AG04450 (cell line): ENCODE data around the gene LMBRD2. TPM values are rescaled to one million over a fixed set of nuclear protein-coding genes. Genes with fewer than 3 reads are reported as not detected.

ENCODE experiments used
- CTCF ChIA-PET: fragments of 300-600, 350-600 bp; formaldehyde crosslinking; extraction: SDS; loops from one replicate; lab custom pipeline; 2022; ENCODE audit warnings: antibody characterized with exemption, inconsistent platforms; lab: Charles Lee
- POLR2A ChIA-PET: fragments of 350-600 bp; formaldehyde crosslinking; extraction: SDS; loops from one replicate; lab custom pipeline; 2021; ENCODE audit warnings: antibody characterized with exemption, inconsistent platforms; lab: Yijun Ruan, JAX
- DNase-seq: peaks from one replicate; pipeline ENCODE4 v3.0.0-alpha.2; 2011; ENCODE audit warnings: low read depth, low spot score
- H3K27ac ChIP-seq: one replicate; pipeline ENCODE4 v1.5.1; 2012; ENCODE audit warnings: low read depth, low read length, control low read depth
- H3K27me3 ChIP-seq: one replicate; pipeline ENCODE4 v1.6.0; 2012; ENCODE audit warnings: low read length; ENCODE audit not compliant: control insufficient read depth, insufficient read depth
- H3K4me3 ChIP-seq: 2 replicates; pipeline ENCODE4 v1.5.1; 2011; ENCODE audit warnings: mild to moderate bottlenecking, low read depth, low read length, control low read depth
- H3K9me3 ChIP-seq: 2 replicates; pipeline ENCODE4 v1.5.1; 2012; ENCODE audit warnings: low read length; ENCODE audit not compliant: control insufficient read depth, insufficient read depth
- polyA plus RNA-seq: library from polyadenylated mRNA; depleted of rRNA; stranded (reverse); fragments of >200 nt; gene quantifications from 2 replicates; pipeline ENCODE4 v1.2.3, GENCODE V29; 2011; rRNA removed
- small RNA-seq: library from RNA; depleted of rRNA; stranded (forward); fragments of <200 nt; gene quantifications from one replicate; pipeline ENCODE3, GENCODE V24; 2012; ENCODE audit warnings: low read depth; ENCODE audit not compliant: insufficient read length
- TF ChIP-seq, protein P1 (sequence below): IDR thresholded peaks from 2 replicates; pipeline ENCODE4 v1.5.1; 2011; ENCODE audit warnings: low read depth, low read length, control low read depth, inconsistent platforms

The LMBRD2 gene
- polyA plus RNA-seq, 1 experiment = 5.3 TPM

DNA sequence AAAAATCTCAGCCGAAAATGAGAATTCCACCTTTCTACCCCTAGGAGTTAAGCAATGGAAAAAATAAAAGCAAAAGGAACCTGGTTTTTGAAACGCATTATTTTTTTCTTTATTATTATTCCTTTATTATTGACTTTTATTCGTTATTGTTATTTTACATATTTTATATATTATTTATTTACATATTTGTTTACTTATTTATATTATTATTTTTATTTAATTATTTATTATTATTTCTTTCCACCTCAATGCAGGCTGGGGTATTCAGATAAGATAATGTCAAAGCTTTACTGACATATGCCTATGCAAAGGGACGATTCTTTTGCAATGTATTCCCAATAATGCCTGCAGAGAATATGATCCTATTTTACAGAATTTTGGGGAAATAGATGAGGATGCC is 101.7 kb downstream of the LMBRD2 start:
- no peak for DNase-seq
- no peak overlapping the region for H3K27ac ChIP-seq
- TF ChIP-seq, protein P1, sequence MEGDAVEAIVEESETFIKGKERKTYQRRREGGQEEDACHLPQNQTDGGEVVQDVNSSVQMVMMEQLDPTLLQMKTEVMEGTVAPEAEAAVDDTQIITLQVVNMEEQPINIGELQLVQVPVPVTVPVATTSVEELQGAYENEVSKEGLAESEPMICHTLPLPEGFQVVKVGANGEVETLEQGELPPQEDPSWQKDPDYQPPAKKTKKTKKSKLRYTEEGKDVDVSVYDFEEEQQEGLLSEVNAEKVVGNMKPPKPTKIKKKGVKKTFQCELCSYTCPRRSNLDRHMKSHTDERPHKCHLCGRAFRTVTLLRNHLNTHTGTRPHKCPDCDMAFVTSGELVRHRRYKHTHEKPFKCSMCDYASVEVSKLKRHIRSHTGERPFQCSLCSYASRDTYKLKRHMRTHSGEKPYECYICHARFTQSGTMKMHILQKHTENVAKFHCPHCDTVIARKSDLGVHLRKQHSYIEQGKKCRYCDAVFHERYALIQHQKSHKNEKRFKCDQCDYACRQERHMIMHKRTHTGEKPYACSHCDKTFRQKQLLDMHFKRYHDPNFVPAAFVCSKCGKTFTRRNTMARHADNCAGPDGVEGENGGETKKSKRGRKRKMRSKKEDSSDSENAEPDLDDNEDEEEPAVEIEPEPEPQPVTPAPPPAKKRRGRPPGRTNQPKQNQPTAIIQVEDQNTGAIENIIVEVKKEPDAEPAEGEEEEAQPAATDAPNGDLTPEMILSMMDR = no peak
- H3K27me3 ChIP-seq = no peaks in the 10 kb centered on the region
- ChIA-PET CTCF (interaction anchor here (1.6 kb wide), 1 partner anchor 29 kb away, joined by 5 read pairs; no protein-coding TSS in a partner anchor), POLR2A (no interaction called here)
- H3K9me3 ChIP-seq = no peaks in the 10 kb centered on the region
- no peak overlapping the region for H3K4me3 ChIP-seq

Small RNA genes lying within 50 kb of the gene (small RNA-seq; reads per million reads assigned to genes)
- gene AC016612.1 = not detected
- gene MIR580 = 5.9 reads per million, percentile 56 among the genes with 10 or more reads in this experiment
- not detected for gene RNU6-1305P

Other genes with a start within 250 kb of the LMBRD2 start
- gene CAPSL, start 213.3 kb downstream of the LMBRD2 start, polyA plus RNA-seq = 0.09 and 0.19 TPM in 2 replicates
- gene UGT3A1, start 160.5 kb downstream of the LMBRD2 start, polyA plus RNA-seq = not detected in 2 replicates
- not detected in 2 replicates for gene UGT3A2, start 85.0 kb downstream of the LMBRD2 start, polyA plus RNA-seq
- 21.6 and 24.6 TPM in 2 replicates for gene SKP2, start 224 bp upstream of the LMBRD2 start, polyA plus RNA-seq
- 13.0 and 18.5 TPM in 2 replicates for gene NADK2, start 90.0 kb upstream of the LMBRD2 start, polyA plus RNA-seq
- gene RANBP3L, start 150.0 kb upstream of the LMBRD2 start, polyA plus RNA-seq = not detected in 2 replicates